Activated CD8-positive, alpha-beta memory T cell treated with anti-CD3 and anti-CD28 coated beads, Interleukin-2, amount 50 U/mL, for 4 hours (primary cell): ENCODE results near the gene IGFALS.

Source experiments
- DNase-seq: peaks from one replicate; pipeline ENCODE4 v3.0.0-alpha.2; 2020

Gene IGFALS

GRCh38 chr16:1741553-1742165, 51.8 kb downstream of the IGFALS start:
- DNase-seq: no peak

- no peak for DNase-seq
Measured at GRCh38 chr16:1740781-1741490, 52.6 kb downstream of the IGFALS start.
